ENCODE measurements around the gene HDDC3.

HDDC3 gene

DNA sequence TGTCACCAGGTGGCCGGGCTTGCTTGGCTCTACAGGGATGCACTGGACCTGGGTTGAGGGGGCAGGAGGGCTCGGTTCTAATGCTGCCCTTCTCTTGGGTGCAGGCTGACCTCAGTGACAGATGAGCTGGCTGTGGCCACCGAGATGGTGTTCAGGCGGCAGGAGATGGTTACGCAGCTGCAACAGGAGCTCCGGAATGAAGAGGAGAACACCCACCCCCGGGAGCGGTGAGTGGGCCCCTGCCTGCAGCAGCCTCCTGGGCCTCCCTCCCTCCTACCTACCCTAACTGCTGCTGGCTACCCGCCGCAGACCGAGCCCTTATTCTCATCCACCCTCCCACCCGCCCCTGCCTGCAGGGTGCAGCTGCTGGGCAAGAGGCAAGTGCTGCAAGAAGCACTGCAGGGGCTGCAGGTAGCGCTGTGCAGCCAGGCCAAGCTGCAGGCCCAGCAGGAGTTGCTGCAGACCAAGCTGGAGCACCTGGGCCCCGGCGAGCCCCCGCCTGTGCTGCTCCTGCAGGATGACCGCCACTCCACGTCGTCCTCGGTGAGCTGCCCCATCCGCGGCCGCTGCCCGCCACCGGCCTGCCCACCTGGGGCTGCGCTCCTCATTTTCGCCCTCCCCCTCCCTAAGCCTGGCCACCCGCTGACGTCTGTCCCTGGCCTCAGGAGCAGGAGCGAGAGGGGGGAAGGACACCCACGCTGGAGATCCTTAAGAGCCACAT lies 42.5 kb downstream of the HDDC3 start:
- no peak for DNase-seq

DNA sequence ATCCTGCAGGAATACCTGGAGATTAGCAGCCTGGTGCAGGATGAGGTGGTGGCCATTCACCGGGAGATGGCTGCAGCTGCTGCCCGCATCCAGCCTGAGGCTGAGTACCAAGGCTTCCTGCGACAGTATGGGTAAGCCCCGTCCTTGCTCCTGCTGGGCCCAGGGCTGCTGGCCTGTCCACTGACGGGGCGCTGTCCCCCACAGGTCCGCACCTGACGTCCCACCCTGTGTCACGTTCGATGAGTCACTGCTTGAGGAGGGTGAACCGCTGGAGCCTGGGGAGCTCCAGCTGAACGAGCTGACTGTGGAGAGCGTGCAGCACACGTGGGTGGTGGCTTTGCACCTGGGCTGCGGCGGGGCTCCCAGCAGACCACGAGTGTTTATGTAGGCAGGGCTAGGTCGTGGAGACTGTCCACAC lies 43.0 kb downstream of the HDDC3 start:
- no peak for DNase-seq

GRCh38 chr15:90887037-90887481 lies 45.3 kb downstream of the HDDC3 start:
- no peak for DNase-seq

DNA sequence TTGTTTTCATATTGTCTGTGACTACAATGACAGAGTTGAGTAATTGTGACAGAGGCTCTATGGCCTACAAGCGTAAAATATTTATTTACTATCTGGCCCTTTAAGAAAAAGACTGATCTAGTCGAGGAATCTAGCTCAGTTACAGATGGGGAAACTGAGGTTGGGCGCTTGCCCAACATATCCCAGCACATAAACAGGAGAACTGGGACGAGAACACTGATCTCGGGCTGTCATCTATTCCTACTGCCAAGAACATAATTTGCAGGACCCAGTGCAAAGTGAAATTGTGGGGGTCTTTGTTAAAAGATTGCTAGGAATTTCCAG lies 46.1 kb downstream of the HDDC3 start:
- DNase-seq: no peak

GRCh38 chr15:90885432-90886290 lies 46.7 kb downstream of the HDDC3 start:
- DNase-seq: peak; percentile 84

DNA sequence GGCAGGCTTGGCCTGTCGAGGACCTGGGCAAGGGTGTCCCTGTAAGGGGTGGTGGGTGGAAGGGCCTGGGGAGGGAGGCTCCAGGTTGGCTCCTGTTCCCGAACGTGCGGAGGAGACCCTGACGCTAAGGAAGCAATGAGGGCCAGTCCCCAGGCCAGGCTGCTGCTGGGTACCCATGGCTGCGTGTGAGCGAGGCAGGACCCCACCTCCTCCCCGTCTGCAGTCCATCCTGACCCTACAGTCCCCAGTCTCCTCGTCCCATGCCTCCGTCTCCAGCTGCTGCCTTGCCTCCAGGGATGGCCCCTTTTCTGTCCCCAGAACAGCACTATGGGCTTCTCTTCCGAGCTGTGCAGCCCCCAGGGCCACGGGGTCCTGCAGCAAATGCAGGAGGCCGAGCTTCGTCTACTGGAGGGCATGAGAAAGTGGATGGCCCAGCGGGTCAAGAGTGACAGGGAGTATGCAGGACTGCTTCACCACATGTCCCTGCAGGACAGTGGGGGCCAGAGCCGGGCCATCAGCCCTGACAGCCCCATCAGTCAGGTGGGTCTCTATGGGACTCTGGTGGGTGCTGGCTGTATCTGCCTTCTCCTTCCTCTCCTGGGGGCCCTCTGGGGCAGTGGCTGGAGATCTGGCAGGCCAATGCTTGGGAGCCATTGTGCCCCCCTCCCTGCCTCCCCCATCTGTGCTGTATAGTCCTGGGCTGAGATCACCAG lies 47.5 kb downstream of the HDDC3 start:
- no peak for DNase-seq

DNA sequence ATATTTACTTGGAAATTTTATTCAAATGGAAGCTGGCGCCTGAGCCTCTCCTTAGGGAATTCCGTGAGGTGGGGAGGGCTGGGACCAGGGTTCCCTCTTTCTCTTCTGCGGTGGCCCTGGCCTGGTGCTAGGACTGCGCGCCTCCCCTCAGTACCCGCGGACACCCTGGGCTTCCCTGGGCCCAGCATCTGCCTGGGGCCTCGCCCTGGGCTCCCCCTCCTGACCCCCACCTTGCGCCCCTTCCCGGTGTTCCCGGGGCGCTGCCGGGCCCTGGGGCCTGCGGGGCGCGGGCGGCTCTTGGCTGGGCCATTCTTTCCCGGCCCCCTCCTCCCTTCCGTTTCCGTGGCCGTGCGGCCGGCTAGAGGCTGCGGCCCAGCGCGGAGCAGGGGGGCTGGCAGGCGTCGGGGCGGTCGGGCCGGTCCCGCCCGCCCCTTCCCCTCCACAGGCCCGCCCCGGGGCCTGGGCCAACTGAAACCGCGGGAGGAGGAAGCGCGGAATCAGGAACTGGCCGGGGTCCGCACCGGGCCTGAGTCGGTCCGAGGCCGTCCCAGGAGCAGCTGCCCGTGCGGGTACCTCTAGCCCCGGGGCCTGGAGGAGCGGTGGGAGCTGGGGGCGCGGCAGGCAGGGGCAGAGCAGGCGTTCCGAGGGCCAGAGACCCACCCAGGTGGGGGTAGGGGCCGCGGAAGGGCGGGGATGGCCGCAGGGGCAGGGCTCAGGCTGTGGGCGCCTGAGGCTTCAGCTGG lies 48.2 kb downstream of the HDDC3 start, which contains the start of gene FES:
TSS of gene FES (plus strand) at position 529 of the 743 bp plus-strand sequence. CDS start 542 bp downstream, outside the sequence.
- DNase-seq: peak; percentile 56

GRCh38 chr15:90883526-90883975 lies 48.8 kb downstream of the HDDC3 start:
- DNase-seq: peak; percentile 16

DNA sequence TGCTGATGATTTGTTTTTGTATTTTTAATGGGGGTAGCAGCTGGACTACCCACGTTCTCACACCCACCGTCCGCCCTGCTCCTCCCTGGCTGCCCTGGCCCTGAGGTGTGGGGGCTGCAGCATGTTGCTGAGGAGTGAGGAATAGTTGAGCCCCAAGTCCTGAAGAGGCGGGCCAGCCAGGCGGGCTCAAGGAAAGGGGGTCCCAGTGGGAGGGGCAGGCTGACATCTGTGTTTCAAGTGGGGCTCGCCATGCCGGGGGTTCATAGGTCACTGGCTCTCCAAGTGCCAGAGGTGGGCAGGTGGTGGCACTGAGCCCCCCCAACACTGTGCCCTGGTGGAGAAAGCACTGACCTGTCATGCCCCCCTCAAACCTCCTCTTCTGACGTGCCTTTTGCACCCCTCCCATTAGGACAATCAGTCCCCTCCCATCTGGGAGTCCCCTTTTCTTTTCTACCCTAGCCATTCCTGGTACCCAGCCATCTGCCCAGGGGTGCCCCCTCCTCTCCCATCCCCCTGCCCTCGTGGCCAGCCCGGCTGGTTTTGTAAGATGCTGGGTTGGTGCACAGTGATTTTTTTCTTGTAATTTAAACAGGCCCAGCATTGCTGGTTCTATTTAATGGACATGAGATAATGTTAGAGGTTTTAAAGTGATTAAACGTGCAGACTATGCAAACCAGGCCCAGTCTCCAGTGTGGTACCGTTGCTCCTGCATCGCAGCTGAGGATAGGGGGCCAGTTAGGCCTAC lies 49.4 kb downstream of the HDDC3 start:
- no peak for DNase-seq

DNA sequence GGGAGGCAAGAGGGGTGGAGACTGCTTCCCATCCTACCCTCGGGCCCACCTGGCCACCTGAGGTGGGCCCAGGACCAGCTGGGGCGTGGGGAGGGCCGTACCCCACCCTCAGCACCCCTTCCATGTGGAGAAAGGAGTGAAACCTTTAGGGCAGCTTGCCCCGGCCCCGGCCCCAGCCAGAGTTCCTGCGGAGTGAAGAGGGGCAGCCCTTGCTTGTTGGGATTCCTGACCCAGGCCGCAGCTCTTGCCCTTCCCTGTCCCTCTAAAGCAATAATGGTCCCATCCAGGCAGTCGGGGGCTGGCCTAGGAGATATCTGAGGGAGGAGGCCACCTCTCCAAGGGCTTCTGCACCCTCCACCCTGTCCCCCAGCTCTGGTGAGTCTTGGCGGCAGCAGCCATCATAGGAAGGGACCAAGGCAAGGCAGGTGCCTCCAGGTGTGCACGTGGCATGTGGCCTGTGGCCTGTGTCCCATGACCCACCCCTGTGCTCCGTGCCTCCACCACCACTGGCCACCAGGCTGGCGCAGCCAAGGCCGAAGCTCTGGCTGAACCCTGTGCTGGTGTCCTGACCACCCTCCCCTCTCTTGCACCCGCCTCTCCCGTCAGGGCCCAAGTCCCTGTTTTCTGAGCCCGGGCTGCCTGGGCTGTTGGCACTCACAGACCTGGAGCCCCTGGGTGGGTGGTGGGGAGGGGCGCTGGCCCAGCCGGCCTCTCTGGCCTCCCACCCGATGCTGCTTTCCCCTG lies 50.2 kb downstream of the HDDC3 start:
- DNase-seq: no peak

GRCh38 chr15:90881181-90881977 lies 51.0 kb downstream of the HDDC3 start:
- DNase-seq: no peak

DNA sequence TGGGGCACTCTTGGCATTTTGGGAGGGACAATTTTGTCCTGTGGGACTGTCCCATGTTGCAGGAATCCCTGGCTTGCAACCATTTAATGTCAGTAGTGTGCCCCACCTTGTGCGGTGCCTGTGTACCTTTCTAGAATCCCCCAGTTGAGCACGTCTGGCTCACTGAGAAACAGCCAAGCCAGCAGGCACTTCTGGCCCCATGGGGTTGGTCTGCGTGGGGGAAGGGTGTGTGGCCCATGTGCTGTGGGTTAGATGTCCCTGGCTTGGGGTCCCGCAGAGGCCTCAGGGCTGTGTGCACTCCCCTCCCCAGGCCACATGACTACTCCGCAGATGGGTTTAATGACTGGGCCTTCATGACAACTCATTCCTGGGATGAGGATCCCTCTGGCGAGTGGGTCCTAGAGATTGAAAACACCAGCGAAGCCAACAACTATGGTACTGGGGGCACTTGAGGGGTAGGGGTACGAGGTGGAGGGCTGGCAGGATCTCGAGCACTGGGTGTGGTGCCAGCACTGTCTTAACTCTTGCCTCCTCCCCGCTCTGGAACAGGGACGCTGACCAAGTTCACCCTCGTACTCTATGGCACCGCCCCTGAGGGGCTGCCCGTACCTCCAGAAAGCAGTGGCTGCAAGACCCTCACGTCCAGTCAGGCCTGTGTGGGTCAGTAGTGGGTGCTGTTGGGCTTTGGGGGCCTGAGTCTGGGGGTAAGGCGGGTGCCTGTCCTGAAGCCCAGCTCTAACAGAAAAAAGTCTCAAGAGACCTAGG lies 51.8 kb downstream of the HDDC3 start:
- DNase-seq: no peak
